Measurements from ENCODE around the gene AKAP8. TPM values are rescaled to one million over a fixed set of nuclear protein-coding genes. Genes with fewer than 3 reads are reported as not detected.
A peak's percentile ranks its signal among the peaks of the same experiment; 100 is the strongest.

The AKAP8 gene
- total and polyA plus RNA-seq, 2 of the 4 experiments (the other 2 are of a cell fraction) = 12.2 to 13.4 TPM

GRCh38 chr19:15374796-15375440 is 4.7 kb downstream of the AKAP8 start:
- intact Hi-C loops (cut with micrococcal nuclease) (loop anchor here (5.0 to 10.0 kb wide), 2 partner anchors 123 to 270 kb away; partner anchors contain the start of gene SYDE1), in situ Hi-C loops (cut with MboI; ENCODE audit: low sequenced_read_pairs) (no loop called here), dilution Hi-C loops (cut with HindIII; ENCODE audit: low sequenced_read_pairs, unreplicated experiment) (no loop called here)
- H3K27ac ChIP-seq (ENCODE audit: insufficient read depth, low read length) = no peak overlapping the region
- no peak for TF ChIP-seq BHLHE40 (IDR thresholded peaks at IDR 0.05; ENCODE audit: low read depth, low read length)
- TF ChIP-seq MXI1 (IDR thresholded peaks at IDR 0.05; ENCODE audit: borderline replicate concordance, low read depth, low read length) = no peak
- TF ChIP-seq CHD1 (IDR thresholded peaks at IDR 0.05; ENCODE audit: low read depth, low read length) = no peak
- H3K18ac ChIP-seq (ENCODE audit: low read depth, low read length) = no peak overlapping the region
- WGBS, 2 experiments (ENCODE audit: extremely low coverage in 2 of 2, insufficient read length in 1 of 2) = 91% methylated on average over 5 of the region's 24 CpGs; no CpG with 5 or more reads in 1 of the 2 experiments
- DNase-seq = no peak
- H4K91ac ChIP-seq (ENCODE audit: insufficient read depth, low read depth, low read length) = no peak overlapping the region
- H3K4ac ChIP-seq (ENCODE audit: low read depth, low read length) = no peak overlapping the region
- no peak overlapping the region for H2BK15ac ChIP-seq (ENCODE audit: low read depth, low read length)
- no peak overlapping the region for H3K56ac ChIP-seq (ENCODE audit: extremely low read depth, insufficient read depth, low read length)
- peak overlapping the region; percentile 56 for H2AK9ac ChIP-seq (replicated peaks; ENCODE audit: low read depth, low read length, poor library complexity)
- no peak overlapping the region for H2BK20ac ChIP-seq (ENCODE audit: low read depth, low read length)
- H2AFZ ChIP-seq (replicated peaks; ENCODE audit: low read length, poor library complexity) = no peak overlapping the region
- H3K4me1 ChIP-seq (ENCODE audit: control insufficient read depth, insufficient read depth, low read length) = peaks cover 8% of the 10 kb centered on the region
- ChIA-PET CTCF (no interaction called here), POLR2A (ENCODE audit: unreplicated experiment) (no interaction called here)
- no peaks in the 10 kb centered on the region for H3K9me3 ChIP-seq (ENCODE audit: control insufficient read depth, insufficient read depth, low read length)
- no peak for ATAC-seq (ENCODE audit: low read depth)
- peaks cover 32% of the 10 kb centered on the region for H3K36me3 ChIP-seq (ENCODE audit: control insufficient read depth, insufficient read depth, low read length)
- peaks cover 55% of the 10 kb centered on the region for H4K20me1 ChIP-seq (ENCODE audit: insufficient read depth, low read length)
- H3K4me2 ChIP-seq (ENCODE audit: low read depth, low read length) = no peak overlapping the region
- H3K9ac ChIP-seq (ENCODE audit: low read depth, low read length) = no peak overlapping the region
- no peaks in the 10 kb centered on the region for H3K27me3 ChIP-seq (ENCODE audit: control insufficient read depth, insufficient read depth, low read length)
- peak overlapping the region; percentile 28; the same call in 1 of the 2 replicates for H2AK5ac ChIP-seq (ENCODE audit: low read depth, low read length)
- H2BK120ac ChIP-seq (ENCODE audit: low read depth, low read length) = no peak overlapping the region
- no peak overlapping the region for H4K5ac ChIP-seq (ENCODE audit: low read depth, low read length)
- H3K23ac ChIP-seq (ENCODE audit: low read depth, low read length) = no peak overlapping the region
- no peak overlapping the region for H2BK5ac ChIP-seq (ENCODE audit: low read depth, low read length, poor library complexity, severe bottlenecking)
- no peak overlapping the region for H3K4me3 ChIP-seq (ENCODE audit: insufficient read depth, low read depth, low read length)
- H3K14ac ChIP-seq (replicated peaks; ENCODE audit: low read depth, low read length) = no peak overlapping the region
- no TSS peak for BruUV-seq (replicated peaks)
- H4K8ac ChIP-seq (ENCODE audit: low read depth in 2 of 2, low read length in 2 of 2) = no peak overlapping the region
- H3K9me1 ChIP-seq (ENCODE audit: insufficient read depth, low read length) = peaks cover 7% of the 10 kb centered on the region
- peaks cover 5 to 66% of the 10 kb centered on the region in 2 experiments for H3K79me1 ChIP-seq (ENCODE audit: low read depth in 1 of 2, low read length in 2 of 2)

Measured in IMR-90 (cell line).